Neural cell (in vitro differentiated cells): ENCODE data around the gene MEGF6. TPM values are rescaled to one million over a fixed set of nuclear protein-coding genes. Genes with fewer than 3 reads are reported as not detected.

ENCODE experiments used
- H2AFZ ChIP-seq: fragments of 200-600, 300-800 bp; sonication (generic), shearing (Covaris generic); 2 replicates; pipeline ENCODE4 v1.6.0; 2014; ENCODE audit warnings: low read depth, mild to moderate bottlenecking, antibody characterized with exemption, low read length, moderate library complexity
- H3F3A ChIP-seq: fragments of 200-600 bp; shearing (Covaris generic); 2 replicates; pipeline ENCODE4 v1.6.1; 2016; ENCODE audit warnings: mild to moderate bottlenecking, moderate library complexity, mixed read lengths, antibody characterized with exemption, low read length; ENCODE audit not compliant: insufficient read depth, poor library complexity, severe bottlenecking
- H3K27ac ChIP-seq: fragments of 200-600, 300-800 bp; sonication (generic), shearing (Covaris generic); 2 replicates; pipeline ENCODE4 v1.5.1; 2014; ENCODE audit warnings: mild to moderate bottlenecking, low read length, moderate library complexity
- H3K27me3 ChIP-seq: fragments of 300-800, 200-600 bp; sonication (generic), shearing (Covaris generic); 2 replicates; pipeline ENCODE4 v1.6.0; 2014; ENCODE audit warnings: mild to moderate bottlenecking, low read depth, low read length, moderate library complexity; ENCODE audit not compliant: insufficient read depth
- H3K36me3 ChIP-seq: fragments of 300-800, 200-600 bp; sonication (generic), shearing (Covaris generic); 2 replicates; pipeline ENCODE4 v1.5.1; 2014; ENCODE audit warnings: mild to moderate bottlenecking, antibody characterized with exemption, low read length, moderate library complexity; ENCODE audit not compliant: insufficient read depth
- H3K4me2 ChIP-seq: fragments of 300-800, 200-600 bp; sonication (generic), shearing (Covaris generic); 2 replicates; pipeline ENCODE4 v1.6.0; 2014; ENCODE audit warnings: mild to moderate bottlenecking, low read length
- H3K4me3 ChIP-seq: fragments of 300-800, 200-600 bp; sonication (generic), shearing (Covaris generic); 2 replicates; pipeline ENCODE4 v1.5.1; 2014; ENCODE audit warnings: mild to moderate bottlenecking, low read length, moderate library complexity
- H3K79me2 ChIP-seq: fragments of 200-600 bp; shearing (Covaris generic); replicated peaks from 2 replicates; pipeline ENCODE4 v1.6.0; 2014; ENCODE audit warnings: mild to moderate bottlenecking, low read length, moderate library complexity; ENCODE audit not compliant: insufficient read depth
- H3K9ac ChIP-seq: fragments of 300-800, 200-600 bp; sonication (generic), shearing (Covaris generic); 2 replicates; pipeline ENCODE4 v1.6.1; 2016; ENCODE audit warnings: mild to moderate bottlenecking, low read length, mixed read lengths
- H3K9me2 ChIP-seq: fragments of 200-600 bp; shearing (Covaris generic); 2 replicates; pipeline ENCODE4 v1.6.1; 2016; ENCODE audit warnings: mild to moderate bottlenecking, low read length, mixed read lengths; ENCODE audit not compliant: insufficient read depth
- H3K9me3 ChIP-seq: fragments of 200-600, 300-800 bp; sonication (generic), shearing (Covaris generic); 2 replicates; pipeline ENCODE4 v1.6.1; 2016; ENCODE audit warnings: mild to moderate bottlenecking, mixed run types, low read length, moderate library complexity, mixed read lengths
- H4K20me1 ChIP-seq: fragments of 200-600 bp; shearing (Covaris generic); 2 replicates; pipeline ENCODE4 v1.6.1; 2016; ENCODE audit warnings: mild to moderate bottlenecking, mixed run types; ENCODE audit not compliant: insufficient read depth
- EP300 ChIP-seq: fragments of 450-650 bp; conservative IDR thresholded peaks from 2 replicates; pipeline ENCODE4 v1.6.1; 2014; ENCODE audit warnings: antibody characterized with exemption, mild to moderate bottlenecking, moderate library complexity; ENCODE audit not compliant: poor library complexity, severe bottlenecking
- EZH2 ChIP-seq: fragments of 200-600, 300-800 bp; shearing (Covaris generic), sonication (generic); IDR thresholded peaks from 2 replicates; pipeline ENCODE4 v1.6.1; 2014; ENCODE audit warnings: antibody characterized with exemption, low read length, borderline replicate concordance, mild to moderate bottlenecking; ENCODE audit not compliant: insufficient read depth, poor library complexity, severe bottlenecking
- MXI1 ChIP-seq: fragments of 450-650 bp; conservative IDR thresholded peaks from 2 replicates; pipeline ENCODE4 v1.6.1; 2014; ENCODE audit warnings: antibody characterized with exemption, mild to moderate bottlenecking; ENCODE audit not compliant: poor library complexity, severe bottlenecking
- POLR2AphosphoS5 ChIP-seq: IDR thresholded peaks from 2 replicates; pipeline ENCODE4 v1.6.1; 2012
- RAD21 ChIP-seq: fragments of 450-650 bp; conservative IDR thresholded peaks from 2 replicates; pipeline ENCODE4 v1.6.1; 2014; ENCODE audit warnings: antibody characterized with exemption, mild to moderate bottlenecking, moderate library complexity
- SMC3 ChIP-seq: fragments of 450-650 bp; conservative IDR thresholded peaks from 2 replicates; pipeline ENCODE4 v1.6.1; 2014; ENCODE audit warnings: antibody characterized with exemption, mild to moderate bottlenecking, moderate library complexity; ENCODE audit not compliant: poor library complexity
- TAF1 ChIP-seq: IDR thresholded peaks from 2 replicates; pipeline ENCODE4 v1.6.1; 2012; ENCODE audit warnings: low read depth
- polyA plus RNA-seq: library from polyadenylated mRNA; depleted of rRNA; stranded (reverse); fragments of >200 nt; gene quantifications from 2 replicates; pipeline ENCODE4 v1.2.3, GENCODE V29; 2014
- TF ChIP-seq, protein P1 (sequence below): IDR thresholded peaks from 2 replicates; pipeline ENCODE4 v1.6.1; 2012; ENCODE audit warnings: borderline replicate concordance
- TF ChIP-seq, protein P2 (sequence below): fragments of 450-650 bp; IDR thresholded peaks from 2 replicates; pipeline ENCODE4 v1.5.1; 2014; ENCODE audit warnings: antibody characterized with exemption, mild to moderate bottlenecking, moderate library complexity; ENCODE audit not compliant: poor library complexity, severe bottlenecking

MEGF6 gene
- polyA plus RNA-seq, 1 donor from 2014 or later = 6.0 TPM

DNA sequence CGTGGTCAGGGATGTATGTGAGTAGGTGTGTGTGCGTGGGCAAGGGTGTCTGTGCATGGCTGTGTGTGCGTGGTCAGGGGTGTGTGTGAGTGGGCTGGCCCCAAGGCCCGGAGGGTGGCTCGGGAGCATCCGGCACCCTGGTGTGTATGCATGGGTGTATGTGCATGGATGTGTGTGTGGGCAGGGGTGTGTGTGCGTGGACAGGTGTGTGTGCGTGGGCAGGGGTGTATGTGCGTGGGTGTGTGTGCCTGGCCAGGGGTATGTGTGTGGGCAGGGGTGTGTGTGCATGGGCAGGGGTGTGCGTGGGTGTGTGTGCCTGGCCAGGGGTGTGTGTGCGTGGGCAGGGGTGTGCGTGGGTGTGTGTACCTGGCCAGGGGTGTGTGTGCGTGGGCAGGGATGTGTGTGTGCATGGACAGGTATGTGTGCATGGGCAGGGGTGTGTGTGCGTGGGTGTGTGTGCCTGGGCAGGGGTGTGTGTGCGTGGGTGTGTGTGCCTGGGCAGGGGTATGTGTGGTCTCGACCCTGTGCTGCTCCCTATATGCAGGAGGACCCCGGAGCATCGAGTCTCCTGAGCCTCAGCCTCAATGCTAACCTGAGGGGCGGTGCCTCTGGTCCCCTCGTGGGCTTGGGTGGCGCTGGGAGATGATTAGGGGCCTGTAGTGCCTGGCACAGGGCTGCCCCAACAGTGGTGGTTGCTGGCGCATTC lies 140.5 kb downstream of the MEGF6 start:
- Histone ChIP-seq H2AFZ (no peak overlapping the region), H3K27me3 (no peaks in the 10 kb centered on the region), H3F3A (no peaks in the 10 kb centered on the region), H4K20me1 (no peaks in the 10 kb centered on the region), H3K36me3 (no peaks in the 10 kb centered on the region), H3K27ac (no peak overlapping the region), H3K9me2 (no peaks in the 10 kb centered on the region), H3K79me2 (no peaks in the 10 kb centered on the region), H3K9ac (no peak overlapping the region), H3K4me3 (no peak overlapping the region), H3K9me3 (no peaks in the 10 kb centered on the region), H3K4me2 (no peak overlapping the region)
- TF ChIP-seq EP300 = no peak
- TF ChIP-seq RAD21 = no peak
- no peak for TF ChIP-seq POLR2AphosphoS5
- no peak for TF ChIP-seq TAF1
- TF ChIP-seq, protein P1, sequence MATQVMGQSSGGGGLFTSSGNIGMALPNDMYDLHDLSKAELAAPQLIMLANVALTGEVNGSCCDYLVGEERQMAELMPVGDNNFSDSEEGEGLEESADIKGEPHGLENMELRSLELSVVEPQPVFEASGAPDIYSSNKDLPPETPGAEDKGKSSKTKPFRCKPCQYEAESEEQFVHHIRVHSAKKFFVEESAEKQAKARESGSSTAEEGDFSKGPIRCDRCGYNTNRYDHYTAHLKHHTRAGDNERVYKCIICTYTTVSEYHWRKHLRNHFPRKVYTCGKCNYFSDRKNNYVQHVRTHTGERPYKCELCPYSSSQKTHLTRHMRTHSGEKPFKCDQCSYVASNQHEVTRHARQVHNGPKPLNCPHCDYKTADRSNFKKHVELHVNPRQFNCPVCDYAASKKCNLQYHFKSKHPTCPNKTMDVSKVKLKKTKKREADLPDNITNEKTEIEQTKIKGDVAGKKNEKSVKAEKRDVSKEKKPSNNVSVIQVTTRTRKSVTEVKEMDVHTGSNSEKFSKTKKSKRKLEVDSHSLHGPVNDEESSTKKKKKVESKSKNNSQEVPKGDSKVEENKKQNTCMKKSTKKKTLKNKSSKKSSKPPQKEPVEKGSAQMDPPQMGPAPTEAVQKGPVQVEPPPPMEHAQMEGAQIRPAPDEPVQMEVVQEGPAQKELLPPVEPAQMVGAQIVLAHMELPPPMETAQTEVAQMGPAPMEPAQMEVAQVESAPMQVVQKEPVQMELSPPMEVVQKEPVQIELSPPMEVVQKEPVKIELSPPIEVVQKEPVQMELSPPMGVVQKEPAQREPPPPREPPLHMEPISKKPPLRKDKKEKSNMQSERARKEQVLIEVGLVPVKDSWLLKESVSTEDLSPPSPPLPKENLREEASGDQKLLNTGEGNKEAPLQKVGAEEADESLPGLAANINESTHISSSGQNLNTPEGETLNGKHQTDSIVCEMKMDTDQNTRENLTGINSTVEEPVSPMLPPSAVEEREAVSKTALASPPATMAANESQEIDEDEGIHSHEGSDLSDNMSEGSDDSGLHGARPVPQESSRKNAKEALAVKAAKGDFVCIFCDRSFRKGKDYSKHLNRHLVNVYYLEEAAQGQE = no peak
- TF ChIP-seq SMC3 = no peak
- TF ChIP-seq, protein P2, sequence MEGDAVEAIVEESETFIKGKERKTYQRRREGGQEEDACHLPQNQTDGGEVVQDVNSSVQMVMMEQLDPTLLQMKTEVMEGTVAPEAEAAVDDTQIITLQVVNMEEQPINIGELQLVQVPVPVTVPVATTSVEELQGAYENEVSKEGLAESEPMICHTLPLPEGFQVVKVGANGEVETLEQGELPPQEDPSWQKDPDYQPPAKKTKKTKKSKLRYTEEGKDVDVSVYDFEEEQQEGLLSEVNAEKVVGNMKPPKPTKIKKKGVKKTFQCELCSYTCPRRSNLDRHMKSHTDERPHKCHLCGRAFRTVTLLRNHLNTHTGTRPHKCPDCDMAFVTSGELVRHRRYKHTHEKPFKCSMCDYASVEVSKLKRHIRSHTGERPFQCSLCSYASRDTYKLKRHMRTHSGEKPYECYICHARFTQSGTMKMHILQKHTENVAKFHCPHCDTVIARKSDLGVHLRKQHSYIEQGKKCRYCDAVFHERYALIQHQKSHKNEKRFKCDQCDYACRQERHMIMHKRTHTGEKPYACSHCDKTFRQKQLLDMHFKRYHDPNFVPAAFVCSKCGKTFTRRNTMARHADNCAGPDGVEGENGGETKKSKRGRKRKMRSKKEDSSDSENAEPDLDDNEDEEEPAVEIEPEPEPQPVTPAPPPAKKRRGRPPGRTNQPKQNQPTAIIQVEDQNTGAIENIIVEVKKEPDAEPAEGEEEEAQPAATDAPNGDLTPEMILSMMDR = no peak
- no peak for TF ChIP-seq MXI1
- no peak for TF ChIP-seq EZH2

DNA sequence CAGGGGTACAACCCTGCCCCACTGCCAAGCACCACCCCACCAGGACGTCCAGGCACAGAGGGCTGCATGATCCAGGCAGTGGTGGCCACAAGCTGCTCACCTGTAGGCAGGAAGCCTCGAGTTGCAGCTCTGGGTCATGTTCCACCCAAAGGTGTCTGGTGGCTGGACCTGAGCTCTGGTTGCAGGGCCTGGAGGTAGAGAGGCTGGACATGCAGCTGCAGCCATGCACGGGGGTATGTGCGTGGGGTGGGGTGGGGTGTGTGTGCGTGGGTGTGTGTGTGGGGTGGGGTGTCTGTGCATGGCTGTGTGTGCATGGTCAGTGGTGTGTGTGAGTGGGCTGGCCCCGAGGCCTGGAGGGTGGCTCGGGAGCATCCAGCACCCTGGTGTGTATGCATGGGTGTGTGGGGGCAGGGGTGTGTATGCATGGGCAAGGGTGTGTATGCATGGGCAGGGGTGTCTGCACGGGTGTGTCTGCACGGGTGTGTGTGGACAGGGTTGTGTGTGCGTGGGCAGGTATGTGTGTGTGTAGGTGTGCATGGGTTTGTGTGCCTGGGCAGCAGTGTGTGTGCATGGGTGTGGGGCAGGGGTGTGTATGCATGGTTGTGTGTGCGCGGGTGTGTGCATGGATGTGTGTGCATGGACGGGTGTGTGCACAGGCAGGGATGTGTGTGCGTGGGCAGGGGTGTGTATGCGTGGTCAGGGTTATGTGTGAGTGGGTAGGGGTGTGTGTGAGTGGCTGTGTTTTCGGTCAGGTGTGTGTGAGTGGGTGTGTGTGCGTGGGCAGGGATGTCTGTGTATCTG lies 141.3 kb downstream of the MEGF6 start:
- H3K9me3 ChIP-seq = no peaks in the 10 kb centered on the region
- H3K36me3 ChIP-seq = no peaks in the 10 kb centered on the region
- H3K9me2 ChIP-seq = no peaks in the 10 kb centered on the region
- TF ChIP-seq SMC3 (no peak), EP300 (no peak), TAF1 (no peak), POLR2AphosphoS5 (no peak), EZH2 (no peak), MXI1 (no peak), RAD21 (no peak)
- TF ChIP-seq, protein P1 = no peak
- TF ChIP-seq, protein P2 = no peak
- H4K20me1 ChIP-seq = no peaks in the 10 kb centered on the region
- H3K79me2 ChIP-seq = no peaks in the 10 kb centered on the region
- no peak overlapping the region for H3K9ac ChIP-seq
- H3K4me2 ChIP-seq = no peak overlapping the region
- no peaks in the 10 kb centered on the region for H3K27me3 ChIP-seq
- no peaks in the 10 kb centered on the region for H3F3A ChIP-seq
- no peak overlapping the region for H3K27ac ChIP-seq
- no peak overlapping the region for H3K4me3 ChIP-seq
- H2AFZ ChIP-seq = no peak overlapping the region
